ENCODE results near the gene PIGC. TPM values are rescaled to one million over a fixed set of nuclear protein-coding genes. Genes with fewer than 3 reads are reported as not detected.

The PIGC gene
- total and polyA plus RNA-seq, 10 of the 15 experiments (the other 5 are each of a cell fraction or from before 2014, with no cell fraction given), result 11.0 to 37.3 (median 19.6) TPM

- Histone ChIP-seq H3K4me1 (ENCODE audit: control insufficient read depth, insufficient read depth, low read length) (peaks cover 58% of the 10 kb centered on the region), H3K79me2 (ENCODE audit: control insufficient read depth, insufficient read depth, low read length) (no peaks in the 10 kb centered on the region), H3K4me2 (ENCODE audit: control insufficient read depth, insufficient read depth) (peak overlapping the region; percentile 61), H2AFZ (ENCODE audit: control insufficient read depth, low read depth, low read length) (peak overlapping the region; percentile 71), H3K36me3 (ENCODE audit: control insufficient read depth in 2 of 2, insufficient read depth in 2 of 2, low read length in 1 of 2) (no peaks in the 10 kb centered on the region), H3K4me3 (0 out of 2 replicates have a peak overlapping the region, but pooled peaks have one; percentile 3), H3K27ac (ENCODE audit: control insufficient read depth, insufficient read depth) (peak overlapping the region; percentile 89), H3K9ac (ENCODE audit: control insufficient read depth, insufficient read depth, low read length) (peak overlapping the region; percentile 59), H3K27me3 (replicated peaks in 1 of 2; ENCODE audit: control insufficient read depth in 2 of 2, insufficient read depth in 2 of 2, low read length in 1 of 2) (no peaks in the 10 kb centered on the region), H3K9me3 (replicated peaks; ENCODE audit: control insufficient read depth, insufficient read depth, low read length) (no peaks in the 10 kb centered on the region; the same call in 2 of the 3 replicates), H4K20me1 (ENCODE audit: control insufficient read depth, insufficient read depth) (no peaks in the 10 kb centered on the region)
- intact Hi-C loops (cut with micrococcal nuclease; ENCODE audit: unreplicated experiment), result loop anchor here (1.0 to 5.0 kb wide), 6 partner anchors 18 to 397 kb away; no protein-coding TSS in a partner anchor
- no peak for FAIRE-seq
- ATAC-seq, result peak; percentile 58
- ChIA-PET RAD21 (ENCODE audit: unreplicated experiment) (interaction anchor here (0.6 to 15.1 kb wide), 40 partner anchors 9 to 413 kb away, joined by 3 to 394 read pairs (median 5); partner anchors contain the start of gene PIGC), CTCF (interaction anchor here (0.5 to 12.4 kb wide), 50 partner anchors 8 to 596 kb away, joined by 3 to 153 read pairs (median 4); no protein-coding TSS in a partner anchor), POLR2A (interaction anchor here (0.6 to 8.1 kb wide), 5 partner anchors 9 to 333 kb away, joined by 4 to 73 read pairs (median 5); no protein-coding TSS in a partner anchor), SMC1A (ENCODE audit: uncharacterized antibody, unreplicated experiment) (interaction anchor here (0.8 to 16.5 kb wide), 41 partner anchors 9 to 395 kb away, joined by 3 to 458 read pairs (median 5); no protein-coding TSS in a partner anchor)
- WGBS (ENCODE audit: insufficient coverage, insufficient replicate concordance, low lambda C conversion rate, missing lambda C conversion rate), result 10% methylated on average over 9 of the region's 9 CpGs
- no peak for DNase-seq (ENCODE audit: low read depth, low spot score)
- TSS peak; percentile 59 for BruUV-seq (replicated peaks)
- in situ Hi-C loops (cut with MboI), result loop anchor here (5.0 kb wide), 1 partner anchor 312 kb away; no protein-coding TSS in a partner anchor
- TF ChIP-seq ZBTB4 (CRISPR knock-in tag; IDR thresholded peaks at IDR 0.05) (no peak), PML (IDR thresholded peaks at IDR 0.05; ENCODE audit: low read length) (no peak), RUNX3 (IDR thresholded peaks at IDR 0.05; ENCODE audit: low read length) (no peak), ZBED1 (IDR thresholded peaks at IDR 0.05; ENCODE audit: borderline replicate concordance) (no peak), FOXM1 (IDR thresholded peaks at IDR 0.05; ENCODE audit: low read depth, low read length) (no peak), CTCF (IDR thresholded peaks at IDR 0.05 in 2 of 3, conservative IDR thresholded peaks at IDR 0.05 in 1 of 3; ENCODE audit: control insufficient read depth in 2 of 3, extremely low read depth in 1 of 3, insufficient read depth in 1 of 3, low read depth in 3 of 3, low read length in 3 of 3) (peak; percentile 35 to 58 (median 54); a peak in 5 of 6 replicates), FOS (IDR thresholded peaks at IDR 0.05; ENCODE audit: borderline replicate concordance, extremely low read depth, insufficient read length) (no peak), E2F8 (IDR thresholded peaks at IDR 0.05; ENCODE audit: low read depth, partially characterized antibody) (no peak), SREBF1 (IDR thresholded peaks at IDR 0.05; ENCODE audit: low read length) (no peak), SUPT20H (IDR thresholded peaks at IDR 0.05; ENCODE audit: borderline replicate concordance, control insufficient read depth, low read depth, low read length) (no peak)
Observed at GRCh38 chr1:172398970-172399755, 44.7 kb downstream of the PIGC start.

All from GM12878 (cell line).